ENCODE data around the gene GFRA1.

Gene GFRA1

DNA sequence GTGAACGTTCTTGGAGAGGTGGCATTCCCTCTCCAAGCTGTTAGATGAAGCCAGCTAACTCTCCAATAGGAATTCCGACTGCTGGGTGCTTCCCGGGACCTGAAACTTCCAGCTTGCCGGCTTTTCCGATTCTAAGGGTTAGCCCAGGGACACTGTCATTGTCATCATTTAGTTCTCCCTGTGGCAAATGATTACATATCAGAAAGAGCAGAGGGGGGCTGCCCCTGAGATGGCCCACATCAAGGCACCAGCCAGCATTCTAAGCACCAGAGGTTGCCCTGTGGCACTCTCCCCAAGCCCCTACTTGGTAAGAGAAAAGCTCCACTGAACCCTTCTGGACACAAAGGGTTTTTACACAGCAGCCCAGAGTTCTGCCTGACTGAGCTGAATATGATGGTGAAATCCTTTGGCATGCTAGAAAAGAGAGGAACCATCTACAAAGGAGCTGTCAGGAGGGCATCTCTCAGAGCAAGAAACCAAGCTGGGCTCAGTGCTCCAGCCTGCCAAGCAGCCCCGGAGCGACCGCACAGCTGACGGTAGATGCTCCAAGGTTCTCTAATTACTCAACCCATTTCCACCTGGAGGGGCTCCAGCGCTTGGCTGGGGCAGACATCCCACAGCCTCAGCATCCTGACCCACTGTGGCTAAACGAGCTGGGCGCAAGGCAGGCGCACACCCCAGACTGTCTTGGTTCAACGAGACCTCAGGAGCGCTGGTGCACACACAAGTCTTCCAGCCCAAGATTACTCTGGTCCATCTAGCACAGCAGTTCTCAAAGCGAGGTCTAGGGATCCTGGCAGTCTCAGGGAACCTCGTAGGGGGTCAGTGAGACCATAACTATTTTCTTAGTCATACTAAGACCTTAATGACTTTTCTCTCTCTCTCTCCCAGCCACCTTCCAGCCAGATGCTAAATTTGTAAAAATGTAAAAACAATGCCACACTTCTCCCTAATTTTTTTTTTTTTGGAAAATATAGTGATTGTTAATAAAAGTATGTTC is 160.5 kb downstream of the GFRA1 start:
- Histone ChIP-seq H3K27ac (ENCODE audit: low read length) (no peak overlapping the region), H3K36me3 (ENCODE audit: control insufficient read depth in 2 of 2, insufficient read depth in 2 of 2, low read length in 2 of 2) (peaks cover 0 to 2% of the 10 kb centered on the region in 2 donors), H3K4me1 (ENCODE audit: control insufficient read depth, insufficient read depth, low read length) (no peaks in the 10 kb centered on the region), H3K9ac (ENCODE audit: low read length in 2 of 2) (no peak overlapping the region), H3K4me3 (ENCODE audit: low read length in 2 of 2) (no peak overlapping the region), H3K9me3 (ENCODE audit: control insufficient read depth in 2 of 2, low read length in 2 of 2) (no peaks in the 10 kb centered on the region), H3K27me3 (ENCODE audit: control insufficient read depth in 1 of 2, insufficient read depth in 2 of 2, low read length in 2 of 2) (no peaks in the 10 kb centered on the region)

DNA sequence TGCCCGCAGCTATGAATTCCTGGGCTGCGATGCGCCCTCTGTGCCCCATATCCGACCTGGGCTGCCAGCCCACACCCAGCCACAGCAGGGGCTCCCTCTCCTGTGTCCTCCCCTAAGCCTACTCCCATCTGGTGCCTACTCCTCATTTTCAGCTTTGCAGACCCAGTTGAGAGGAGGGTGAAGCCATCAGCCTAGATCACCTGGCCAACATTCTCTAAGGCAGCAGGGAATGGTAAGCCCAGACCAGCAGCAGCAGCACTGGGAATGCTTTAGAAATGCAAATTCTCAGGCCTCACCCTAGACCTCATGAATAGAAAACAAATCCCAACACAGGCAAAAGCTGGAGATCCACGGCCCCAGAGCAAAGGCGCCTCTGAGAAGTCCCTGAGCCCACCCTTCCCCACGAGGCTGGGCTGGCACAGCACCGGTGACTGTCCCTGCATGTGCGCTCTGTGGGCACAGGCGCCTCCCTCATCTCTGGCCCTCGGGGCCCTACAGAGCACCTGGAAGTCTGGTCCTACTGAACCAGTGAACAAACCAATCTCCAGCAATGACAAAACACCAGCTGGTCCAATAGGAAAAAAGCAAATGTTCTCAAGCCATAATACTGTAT is 161.4 kb downstream of the GFRA1 start:
- Histone ChIP-seq H3K4me1 (ENCODE audit: control insufficient read depth, insufficient read depth, low read length) (no peaks in the 10 kb centered on the region), H3K36me3 (ENCODE audit: control insufficient read depth in 2 of 2, insufficient read depth in 2 of 2, low read length in 2 of 2) (no peaks in the 10 kb centered on the region), H3K4me3 (ENCODE audit: low read length in 2 of 2) (no peak overlapping the region), H3K27ac (ENCODE audit: low read length) (no peak overlapping the region), H3K9ac (ENCODE audit: low read length in 2 of 2) (no peak overlapping the region), H3K9me3 (ENCODE audit: control insufficient read depth in 2 of 2, low read length in 2 of 2) (no peaks in the 10 kb centered on the region), H3K27me3 (ENCODE audit: control insufficient read depth in 1 of 2, insufficient read depth in 2 of 2, low read length in 2 of 2) (no peaks in the 10 kb centered on the region)

DNA sequence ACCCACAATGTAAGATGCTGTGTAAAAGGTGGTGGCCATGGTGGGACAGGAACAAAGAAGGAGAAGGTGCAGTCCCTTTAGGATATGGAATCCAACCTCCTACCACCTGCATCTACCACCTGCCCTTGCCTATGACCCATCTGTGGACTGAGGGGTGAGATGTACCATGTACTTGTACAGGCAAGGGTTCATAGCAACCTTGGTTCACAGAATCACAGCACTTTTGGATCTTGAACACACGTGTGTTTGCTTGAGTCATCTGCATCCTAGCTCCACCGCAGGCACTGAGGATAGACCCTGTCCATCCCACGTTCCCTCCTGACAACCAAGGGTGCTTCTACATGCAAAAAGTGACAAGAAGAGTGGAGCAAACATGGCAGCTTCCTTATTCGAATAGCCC is 162.3 kb downstream of the GFRA1 start:
- Histone ChIP-seq H3K9ac (ENCODE audit: low read length in 2 of 2) (no peak overlapping the region), H3K27ac (ENCODE audit: low read length) (no peak overlapping the region), H3K4me3 (ENCODE audit: low read length in 2 of 2) (no peak overlapping the region), H3K4me1 (ENCODE audit: control insufficient read depth, insufficient read depth, low read length) (no peaks in the 10 kb centered on the region), H3K27me3 (ENCODE audit: control insufficient read depth in 1 of 2, insufficient read depth in 2 of 2, low read length in 2 of 2) (no peaks in the 10 kb centered on the region), H3K36me3 (ENCODE audit: control insufficient read depth in 2 of 2, insufficient read depth in 2 of 2, low read length in 2 of 2) (no peaks in the 10 kb centered on the region), H3K9me3 (ENCODE audit: control insufficient read depth in 2 of 2, low read length in 2 of 2) (no peaks in the 10 kb centered on the region)

- no peak overlapping the region for H3K9ac ChIP-seq (ENCODE audit: low read length in 2 of 2)
- no peaks in the 10 kb centered on the region for H3K27me3 ChIP-seq (ENCODE audit: control insufficient read depth in 1 of 2, insufficient read depth in 2 of 2, low read length in 2 of 2)
- H3K4me1 ChIP-seq (ENCODE audit: control insufficient read depth, insufficient read depth, low read length) = no peaks in the 10 kb centered on the region
- H3K36me3 ChIP-seq (ENCODE audit: control insufficient read depth in 2 of 2, insufficient read depth in 2 of 2, low read length in 2 of 2) = no peaks in the 10 kb centered on the region
- no peak overlapping the region for H3K4me3 ChIP-seq (ENCODE audit: low read length in 2 of 2)
- H3K27ac ChIP-seq (ENCODE audit: low read length) = no peak overlapping the region
- H3K9me3 ChIP-seq (ENCODE audit: control insufficient read depth in 2 of 2, low read length in 2 of 2) = no peaks in the 10 kb centered on the region
These were observed 163.1 kb downstream of the GFRA1 start for GRCh38 chr10:116109881-116110280.

GRCh38 chr10:116109481-116109880 is 163.5 kb downstream of the GFRA1 start:
- H3K9ac ChIP-seq (ENCODE audit: low read length in 2 of 2) = no peak overlapping the region
- no peak overlapping the region for H3K27ac ChIP-seq (ENCODE audit: low read length)
- H3K27me3 ChIP-seq (ENCODE audit: control insufficient read depth in 1 of 2, insufficient read depth in 2 of 2, low read length in 2 of 2) = no peaks in the 10 kb centered on the region
- no peaks in the 10 kb centered on the region for H3K9me3 ChIP-seq (ENCODE audit: control insufficient read depth in 2 of 2, low read length in 2 of 2)
- no peaks in the 10 kb centered on the region for H3K36me3 ChIP-seq (ENCODE audit: control insufficient read depth in 2 of 2, insufficient read depth in 2 of 2, low read length in 2 of 2)
- no peaks in the 10 kb centered on the region for H3K4me1 ChIP-seq (ENCODE audit: control insufficient read depth, insufficient read depth, low read length)
- H3K4me3 ChIP-seq (ENCODE audit: low read length in 2 of 2) = no peak overlapping the region

DNA sequence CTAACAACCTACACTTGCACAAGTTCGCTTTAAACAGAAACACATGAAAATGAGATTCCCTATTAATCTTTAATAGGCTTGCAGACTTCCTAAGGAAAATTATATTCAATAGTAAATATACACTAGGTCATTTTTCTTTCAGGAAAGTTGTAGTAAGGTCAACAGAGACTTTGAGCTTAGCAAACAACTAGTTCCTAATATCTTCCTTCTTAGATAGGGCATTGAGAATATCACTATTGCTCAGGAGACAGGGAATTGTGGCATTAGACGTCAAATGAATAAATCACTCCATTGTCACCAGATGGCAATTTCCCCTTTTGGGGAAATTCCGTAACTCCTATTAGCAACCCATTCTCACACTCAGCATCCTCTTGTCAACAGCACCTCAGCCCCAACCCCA is 164.9 kb downstream of the GFRA1 start:
- H3K9me3 ChIP-seq (ENCODE audit: control insufficient read depth in 2 of 2, low read length in 2 of 2) = no peaks in the 10 kb centered on the region
- H3K9ac ChIP-seq (ENCODE audit: low read length in 2 of 2) = no peak overlapping the region
- H3K36me3 ChIP-seq (ENCODE audit: control insufficient read depth in 2 of 2, insufficient read depth in 2 of 2, low read length in 2 of 2) = no peaks in the 10 kb centered on the region
- H3K4me1 ChIP-seq (ENCODE audit: control insufficient read depth, insufficient read depth, low read length) = peaks cover 2% of the 10 kb centered on the region
- H3K4me3 ChIP-seq (ENCODE audit: low read length in 2 of 2) = no peak overlapping the region
- no peak overlapping the region for H3K27ac ChIP-seq (ENCODE audit: low read length)
- H3K27me3 ChIP-seq (ENCODE audit: control insufficient read depth in 1 of 2, insufficient read depth in 2 of 2, low read length in 2 of 2) = no peaks in the 10 kb centered on the region

DNA sequence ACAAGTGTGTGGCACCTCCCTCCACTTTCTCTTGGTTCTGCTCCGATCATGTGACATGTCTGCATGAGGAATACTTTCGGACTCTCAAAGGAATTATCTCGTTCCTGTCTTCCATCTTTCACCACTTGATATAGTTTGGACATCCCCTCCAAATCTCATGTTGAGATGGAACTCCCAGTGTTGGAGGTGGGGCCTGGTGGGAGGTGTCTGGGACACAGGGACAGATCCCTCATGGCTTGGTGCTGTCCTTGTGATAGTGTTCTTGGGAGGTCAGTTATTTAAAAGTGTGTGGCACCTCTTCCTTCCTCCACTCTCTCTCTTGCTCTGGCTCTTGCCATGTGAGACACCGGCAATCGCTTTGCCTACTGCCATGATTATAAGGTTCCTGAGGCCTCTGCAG is 166.4 kb downstream of the GFRA1 start:
- no peaks in the 10 kb centered on the region for H3K36me3 ChIP-seq (ENCODE audit: control insufficient read depth in 2 of 2, insufficient read depth in 2 of 2, low read length in 2 of 2)
- H3K27ac ChIP-seq (ENCODE audit: low read length) = no peak overlapping the region
- peaks cover 2% of the 10 kb centered on the region for H3K4me1 ChIP-seq (ENCODE audit: control insufficient read depth, insufficient read depth, low read length)
- no peak overlapping the region for H3K9ac ChIP-seq (ENCODE audit: low read length in 2 of 2)
- no peaks in the 10 kb centered on the region for H3K27me3 ChIP-seq (ENCODE audit: control insufficient read depth in 1 of 2, insufficient read depth in 2 of 2, low read length in 2 of 2)
- no peak overlapping the region for H3K4me3 ChIP-seq (ENCODE audit: low read length in 2 of 2)
- no peaks in the 10 kb centered on the region for H3K9me3 ChIP-seq (ENCODE audit: control insufficient read depth in 2 of 2, low read length in 2 of 2)

- Histone ChIP-seq H3K9me3 (ENCODE audit: control insufficient read depth in 2 of 2, low read length in 2 of 2) (no peaks in the 10 kb centered on the region), H3K9ac (ENCODE audit: low read length in 2 of 2) (no peak overlapping the region), H3K27me3 (ENCODE audit: control insufficient read depth in 1 of 2, insufficient read depth in 2 of 2, low read length in 2 of 2) (no peaks in the 10 kb centered on the region), H3K36me3 (ENCODE audit: control insufficient read depth in 2 of 2, insufficient read depth in 2 of 2, low read length in 2 of 2) (no peaks in the 10 kb centered on the region), H3K4me1 (ENCODE audit: control insufficient read depth, insufficient read depth, low read length) (peaks cover 2% of the 10 kb centered on the region), H3K4me3 (ENCODE audit: low read length in 2 of 2) (no peak overlapping the region), H3K27ac (ENCODE audit: low read length) (no peak overlapping the region)
These were observed 167.7 kb downstream of the GFRA1 start for GRCh38 chr10:116105264-116105663.

GRCh38 chr10:116104210-116104932 is 168.6 kb downstream of the GFRA1 start:
- Histone ChIP-seq H3K9ac (ENCODE audit: low read length in 2 of 2) (no peak overlapping the region), H3K27me3 (ENCODE audit: control insufficient read depth in 1 of 2, insufficient read depth in 2 of 2, low read length in 2 of 2) (no peaks in the 10 kb centered on the region), H3K36me3 (ENCODE audit: control insufficient read depth in 2 of 2, insufficient read depth in 2 of 2, low read length in 2 of 2) (no peaks in the 10 kb centered on the region), H3K4me3 (ENCODE audit: low read length in 2 of 2) (no peak overlapping the region), H3K27ac (ENCODE audit: low read length) (no peak overlapping the region), H3K9me3 (ENCODE audit: control insufficient read depth in 2 of 2, low read length in 2 of 2) (no peaks in the 10 kb centered on the region), H3K4me1 (ENCODE audit: control insufficient read depth, insufficient read depth, low read length) (peaks cover 2% of the 10 kb centered on the region)

DNA sequence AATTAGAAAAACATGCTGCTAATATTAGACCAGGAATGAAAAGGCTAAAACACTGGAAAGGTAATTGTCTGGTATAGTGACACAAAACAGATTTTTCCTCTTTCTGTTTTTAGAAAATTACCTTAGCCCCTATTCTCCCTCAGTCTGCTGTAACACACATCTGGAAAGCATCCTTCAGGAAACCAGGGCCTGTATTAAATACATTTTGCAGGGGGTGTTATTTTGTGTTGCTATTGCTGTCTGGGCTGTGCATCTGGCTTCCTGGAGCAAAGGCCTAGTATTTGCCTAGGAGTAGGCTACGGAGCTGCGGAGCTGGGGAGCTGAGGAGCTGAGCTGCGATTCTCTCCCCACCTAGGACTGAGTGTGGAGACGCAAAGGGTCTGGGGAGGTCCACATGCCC is 169.3 kb downstream of the GFRA1 start:
- H3K4me3 ChIP-seq (ENCODE audit: low read length in 2 of 2) = no peak overlapping the region
- H3K36me3 ChIP-seq (ENCODE audit: control insufficient read depth in 2 of 2, insufficient read depth in 2 of 2, low read length in 2 of 2) = no peaks in the 10 kb centered on the region
- H3K9ac ChIP-seq (ENCODE audit: low read length in 2 of 2) = no peak overlapping the region
- peaks cover 5% of the 10 kb centered on the region for H3K4me1 ChIP-seq (ENCODE audit: control insufficient read depth, insufficient read depth, low read length)
- no peaks in the 10 kb centered on the region for H3K27me3 ChIP-seq (ENCODE audit: control insufficient read depth in 1 of 2, insufficient read depth in 2 of 2, low read length in 2 of 2)
- H3K27ac ChIP-seq (ENCODE audit: low read length) = no peak overlapping the region
- no peaks in the 10 kb centered on the region for H3K9me3 ChIP-seq (ENCODE audit: control insufficient read depth in 2 of 2, low read length in 2 of 2)
